ENCODE measurements around the gene ARL5A.
"Not testable (repeated sequence)": the region's sequence is repeated elsewhere in the genome, so short reads cannot be mapped to it uniquely, and the experiment has no call there.

- not testable (repeated sequence) for TF ChIP-seq CTCF, POLR2A (IDR thresholded peaks at IDR 0.05)
Observed at GRCh38 chr2:151794422-151794821, 33.8 kb downstream of the ARL5A start.

All from body of pancreas (tissue), 4 donors.